Endothelial cell of umbilical vein (primary cell): ENCODE data around the gene SPTBN4. TPM values are rescaled to one million over a fixed set of nuclear protein-coding genes. Genes with fewer than 3 reads are reported as not detected.
"Not testable (repeated sequence)": the region's sequence is repeated elsewhere in the genome, so short reads cannot be mapped to it uniquely, and the experiment has no call there.

Source experiments
- BruUV-seq: library from RNA; stranded (reverse); fragments of 400-500 nt; replicated peaks from 2 replicates; lab custom pipeline; 2021; lab: Mats Ljungman, UMichigan
- CTCF ChIA-PET: fragments of 300-600, 350-600 bp; sonication (Branson Sonifier 250); formaldehyde crosslinking; loops from one replicate; lab custom pipeline; 2021; ENCODE audit warnings: antibody characterized with exemption, inconsistent platforms; lab: Charles Lee
- POLR2A ChIA-PET: fragments of 300-600, 350-600 bp; sonication (Branson Sonifier 250); formaldehyde crosslinking; loops from one replicate; lab custom pipeline; 2021; ENCODE audit warnings: antibody characterized with exemption, inconsistent platforms; lab: Charles Lee
- DNase-seq: peaks from one replicate; pipeline ENCODE4 v3.0.0-alpha.2; 2011; ENCODE audit warnings: low read depth, low spot score
- FAIRE-seq: peaks from 2 replicates; lab custom pipeline; 2011; peaks lifted over from hg19 to GRCh38; lab: Jason Lieb, UNC
- H2AFZ ChIP-seq: 2 replicates; pipeline ENCODE4 v1.6.0; 2012; ENCODE audit warnings: low read depth, low read length, control low read depth, inconsistent platforms
- H3K27ac ChIP-seq: 2 replicates; pipeline ENCODE4 v1.5.1; 2011; ENCODE audit warnings: low read depth, mild to moderate bottlenecking, control low read depth, low read length, moderate library complexity; ENCODE audit not compliant: insufficient read depth
- H3K27me3 ChIP-seq, 2 experiments: 2 replicates each; pipeline versions ENCODE4 v1.6.0 to v1.6.1; 2011; ENCODE audit warnings: low read length in 2 of 2, mixed read lengths in 1 of 2; ENCODE audit not compliant: control insufficient read depth in 2 of 2, insufficient read depth in 2 of 2
- H3K36me3 ChIP-seq, 2 experiments: 2 replicates in 1 of 2; 3 replicates in 1 of 2; pipeline ENCODE4 v1.5.1; 2011; ENCODE audit warnings: low read length in 2 of 2, mild to moderate bottlenecking in 1 of 2, moderate library complexity in 1 of 2; ENCODE audit not compliant: control insufficient read depth in 2 of 2, insufficient read depth in 2 of 2; ENCODE audit errors: extremely low read depth in 1 of 2
- H3K4me1 ChIP-seq: 3 replicates; pipeline ENCODE4 v1.5.1; 2011; ENCODE audit warnings: mild to moderate bottlenecking, low read length; ENCODE audit not compliant: control insufficient read depth, insufficient read depth; ENCODE audit errors: extremely low read depth
- H3K4me2 ChIP-seq: 2 replicates; pipeline ENCODE4 v1.6.1; 2011; ENCODE audit warnings: low read length, control low read depth, mixed read lengths; ENCODE audit not compliant: insufficient read depth
- H3K4me3 ChIP-seq, 3 experiments: fragments of 200-600 bp in 1 of 3; sonication (generic), shearing (Covaris generic) in 1 of 3; replicated peaks in 1 of 3; 2 replicates each; pipeline ENCODE4 v1.5.1; 2011 to 2016; ENCODE audit warnings: control low read depth in 3 of 3, low read length in 3 of 3, mild to moderate bottlenecking in 2 of 3, inconsistent platforms in 1 of 3, low read depth in 1 of 3, moderate library complexity in 1 of 3; ENCODE audit not compliant: insufficient read depth in 1 of 3
- H3K79me2 ChIP-seq: 2 replicates; pipeline ENCODE4 v1.6.0; 2012; ENCODE audit warnings: low read length, inconsistent platforms; ENCODE audit not compliant: control insufficient read depth, insufficient read depth
- H3K9ac ChIP-seq: replicated peaks from 2 replicates; pipeline ENCODE3; 2011; ENCODE audit warnings: low read length, control low read depth; ENCODE audit not compliant: insufficient read depth; ENCODE audit errors: extremely low read depth
- H3K9me1 ChIP-seq: replicated peaks from 3 replicates; pipeline ENCODE4 v1.6.0; 2011; ENCODE audit warnings: mild to moderate bottlenecking, low read length; ENCODE audit not compliant: control insufficient read depth, insufficient read depth; ENCODE audit errors: extremely low read depth
- H3K9me3 ChIP-seq: replicated peaks from 2 replicates; pipeline ENCODE4 v1.5.1; 2012; ENCODE audit warnings: low read length, inconsistent platforms; ENCODE audit not compliant: control insufficient read depth, insufficient read depth
- H4K20me1 ChIP-seq: replicated peaks from 2 replicates; pipeline ENCODE3; 2011; ENCODE audit warnings: mild to moderate bottlenecking, low read length; ENCODE audit not compliant: control insufficient read depth, insufficient read depth; ENCODE audit errors: extremely low read depth
- GATA2 ChIP-seq: IDR thresholded peaks from 2 replicates; pipeline ENCODE4 v1.7.0; 2011; ENCODE audit warnings: low read depth, mild to moderate bottlenecking, moderate library complexity, mixed read lengths, low read length; ENCODE audit not compliant: insufficient read length, insufficient read depth
- JUN ChIP-seq: IDR thresholded peaks from 2 replicates; pipeline ENCODE4 v1.6.1; 2011; ENCODE audit warnings: borderline replicate concordance, low read depth; ENCODE audit not compliant: insufficient read length, insufficient read depth
- POLR2A ChIP-seq: IDR thresholded peaks from 2 replicates; pipeline ENCODE4 v1.6.1; 2012; ENCODE audit warnings: low read depth, mild to moderate bottlenecking, control low read depth, low read length
- POLR2AphosphoS5 ChIP-seq: IDR thresholded peaks from 2 replicates; pipeline ENCODE4 v1.6.1; 2012; ENCODE audit warnings: low read depth, mild to moderate bottlenecking, control low read depth, low read length, moderate library complexity; ENCODE audit not compliant: insufficient read depth
- dilution Hi-C: fragments of 300-500 bp; cut with MboI; formaldehyde crosslinking; loops from one replicate; pipeline ENCODE4 v1.15.0; 2019; ENCODE audit warnings: low sequenced_read_pairs; ENCODE audit not compliant: extremely low pct_ligation_motif_present
- intact Hi-C: fragments of 100-400 bp; cut with micrococcal nuclease; formaldehyde crosslinking; loops from one replicate; pipeline ENCODE4 v1.10.0; 2022
- polyA plus RNA-seq, 4 experiments: library from polyadenylated mRNA; depleted of rRNA in 3 of 4; stranded (reverse) in 3 of 4; unstranded in 1 of 4; fragments of >200 nt; gene quantifications; 2 replicates each; pipeline versions ENCODE4 v1.2.1 to v1.2.3, GENCODE V29; 2011 to 2012; ENCODE audit warnings: missing spikeins in 1 of 4
- total RNA-seq: library from RNA; stranded (reverse); gene quantifications from 2 replicates; pipeline ENCODE4 v1.2.3, GENCODE V29; 2021
- TF ChIP-seq, protein P1 (sequence below): IDR thresholded peaks from 2 replicates; pipeline ENCODE4 v1.6.1; 2011; ENCODE audit not compliant: insufficient read depth, insufficient read length
- TF ChIP-seq, protein P2 (sequence below), 2 donors: IDR thresholded peaks; 1 replicate in 1 of 2; 2 replicates in 1 of 2; pipeline ENCODE4 v1.5.1; 2011; ENCODE audit warnings: low read length in 2 of 2, mild to moderate bottlenecking in 2 of 2, moderate library complexity in 2 of 2, control low read depth in 1 of 2, inconsistent platforms in 1 of 2, low read depth in 1 of 2; ENCODE audit not compliant: insufficient read depth in 1 of 2; ENCODE audit errors: extremely low read depth in 1 of 2

Gene SPTBN4
- total and polyA plus RNA-seq, 2 donors (not counting 3 experiments of a cell fraction or from before 2014, with no cell fraction given), result 0.33 TPM; not detected in 1

DNA sequence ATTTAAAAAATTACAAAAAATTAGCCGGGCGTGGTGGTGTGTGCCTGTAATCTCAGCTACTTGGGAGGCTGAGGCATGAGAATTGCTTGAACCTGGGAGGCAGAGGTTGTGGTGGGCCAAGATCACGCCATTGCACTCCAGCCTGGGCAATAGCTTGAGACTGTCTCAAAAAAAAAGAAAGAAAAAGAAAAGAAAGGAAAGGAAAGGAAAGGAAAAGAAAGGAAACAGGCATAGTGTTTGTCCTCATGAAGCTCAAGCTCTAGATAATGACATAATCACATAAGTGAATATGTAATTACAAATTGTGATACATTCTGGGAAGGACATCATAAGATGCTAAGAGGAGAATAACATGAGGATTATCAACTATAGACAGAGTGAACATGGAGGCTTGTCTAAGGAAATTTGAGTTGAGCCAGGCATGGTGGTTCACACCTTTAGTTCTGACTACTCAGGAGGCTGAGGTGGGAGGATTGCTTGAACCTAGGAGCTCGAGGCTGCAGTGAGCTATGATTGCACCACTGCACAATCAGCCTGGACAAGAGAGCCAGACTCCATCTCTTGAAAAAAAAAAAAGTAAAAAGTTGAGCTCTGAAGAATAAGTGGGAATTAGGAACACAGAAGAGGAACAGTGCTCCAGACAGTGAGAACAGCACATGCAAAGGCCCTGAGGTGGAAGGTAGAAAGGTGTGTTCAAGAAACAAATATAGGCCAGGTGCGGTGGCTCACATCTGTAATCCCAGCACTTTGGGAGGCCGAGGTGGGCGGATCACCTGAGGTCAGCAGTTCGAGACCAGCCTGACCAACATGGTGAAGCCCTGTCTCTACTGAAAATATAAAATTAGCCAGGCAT is 34.1 kb downstream of the SPTBN4 start:
- DNase-seq, H3K9me1 ChIP-seq, H3K9ac ChIP-seq, H3K4me1 ChIP-seq, H3K79me2 ChIP-seq, intact Hi-C loops, POLR2A ChIA-PET, H3K9me3 ChIP-seq, H3K36me3 ChIP-seq, H4K20me1 ChIP-seq, H3K4me2 ChIP-seq, dilution Hi-C loops, H3K27me3 ChIP-seq, FAIRE-seq, H2AFZ ChIP-seq, BruUV-seq, H3K4me3 ChIP-seq, H3K27ac ChIP-seq: not testable (repeated sequence)
- CTCF ChIA-PET, result interaction anchor here (0.7 to 2.8 kb wide), 6 partner anchors 13 to 196 kb away, joined by 3 to 8 read pairs (median 4); partner anchors contain the start of gene BLVRB

DNA sequence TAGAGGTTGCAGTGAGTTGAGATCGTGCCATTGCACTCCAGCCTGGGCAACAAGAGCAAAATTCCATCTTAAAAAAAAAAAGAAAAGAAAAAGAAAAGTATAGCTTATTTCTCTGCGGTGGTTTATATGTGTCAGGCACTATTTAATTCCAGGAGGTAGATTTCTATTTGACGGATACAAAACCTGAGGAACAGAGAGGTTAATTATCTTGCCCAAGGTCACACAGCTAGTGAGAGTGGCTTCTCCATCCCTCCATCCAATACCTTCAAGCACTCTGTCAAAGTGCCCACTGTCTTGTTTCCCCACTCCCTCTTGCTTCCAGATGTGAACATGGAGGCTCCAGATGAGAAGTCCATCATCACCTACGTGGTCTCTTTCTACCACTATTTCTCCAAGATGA is 34.8 kb downstream of the SPTBN4 start:
- ChIA-PET CTCF (interaction anchor here (0.8 to 2.8 kb wide), 6 partner anchors 8 to 196 kb away, joined by 3 to 8 read pairs (median 4); no protein-coding TSS in a partner anchor), POLR2A (no interaction called here)
- no peak overlapping the region for H3K27ac ChIP-seq
- H3K4me3 ChIP-seq, result no peak overlapping the region
- no peaks in the 10 kb centered on the region for H3K4me1 ChIP-seq
- H3K9me1 ChIP-seq, result no peaks in the 10 kb centered on the region
- DNase-seq (no peak), FAIRE-seq (no peak)
- dilution Hi-C loops (no loop called here), intact Hi-C loops (no loop called here)
- BruUV-seq, result no TSS peak
- no peak for TF ChIP-seq GATA2
- TF ChIP-seq, protein P1, sequence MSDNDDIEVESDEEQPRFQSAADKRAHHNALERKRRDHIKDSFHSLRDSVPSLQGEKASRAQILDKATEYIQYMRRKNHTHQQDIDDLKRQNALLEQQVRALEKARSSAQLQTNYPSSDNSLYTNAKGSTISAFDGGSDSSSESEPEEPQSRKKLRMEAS, result no peak
- TF ChIP-seq POLR2AphosphoS5, result no peak
- TF ChIP-seq, protein P2, sequence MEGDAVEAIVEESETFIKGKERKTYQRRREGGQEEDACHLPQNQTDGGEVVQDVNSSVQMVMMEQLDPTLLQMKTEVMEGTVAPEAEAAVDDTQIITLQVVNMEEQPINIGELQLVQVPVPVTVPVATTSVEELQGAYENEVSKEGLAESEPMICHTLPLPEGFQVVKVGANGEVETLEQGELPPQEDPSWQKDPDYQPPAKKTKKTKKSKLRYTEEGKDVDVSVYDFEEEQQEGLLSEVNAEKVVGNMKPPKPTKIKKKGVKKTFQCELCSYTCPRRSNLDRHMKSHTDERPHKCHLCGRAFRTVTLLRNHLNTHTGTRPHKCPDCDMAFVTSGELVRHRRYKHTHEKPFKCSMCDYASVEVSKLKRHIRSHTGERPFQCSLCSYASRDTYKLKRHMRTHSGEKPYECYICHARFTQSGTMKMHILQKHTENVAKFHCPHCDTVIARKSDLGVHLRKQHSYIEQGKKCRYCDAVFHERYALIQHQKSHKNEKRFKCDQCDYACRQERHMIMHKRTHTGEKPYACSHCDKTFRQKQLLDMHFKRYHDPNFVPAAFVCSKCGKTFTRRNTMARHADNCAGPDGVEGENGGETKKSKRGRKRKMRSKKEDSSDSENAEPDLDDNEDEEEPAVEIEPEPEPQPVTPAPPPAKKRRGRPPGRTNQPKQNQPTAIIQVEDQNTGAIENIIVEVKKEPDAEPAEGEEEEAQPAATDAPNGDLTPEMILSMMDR (IDR thresholded peaks at IDR 0.05; ENCODE audit: extremely low read depth in 1 of 2, insufficient read depth in 1 of 2, low read depth in 1 of 2, low read length in 2 of 2), result no peak
- TF ChIP-seq POLR2A, result no peak
- TF ChIP-seq JUN, result no peak
- H3K9ac ChIP-seq, result no peak overlapping the region
- H3K79me2 ChIP-seq, result no peaks in the 10 kb centered on the region
- no peaks in the 10 kb centered on the region for H3K9me3 ChIP-seq
- no peak overlapping the region for H3K4me2 ChIP-seq
- H2AFZ ChIP-seq, result no peak overlapping the region
- H3K27me3 ChIP-seq, result no peaks in the 10 kb centered on the region
- H4K20me1 ChIP-seq, result no peaks in the 10 kb centered on the region
- H3K36me3 ChIP-seq, result no peaks in the 10 kb centered on the region
